Activated CD8-positive, alpha-beta memory T cell treated with anti-CD3 and anti-CD28 coated beads, Interleukin-2, amount 50 U/mL, for 1 hour (primary cell): Measurements from ENCODE around the gene FUBP3.

Source experiments
- DNase-seq: peaks from one replicate; pipeline ENCODE4 v3.0.0-alpha.2; 2020; ENCODE audit errors: extremely low read depth

FUBP3 gene

GRCh38 chr9:130634191-130634768, 54.9 kb downstream of the FUBP3 start:
- DNase-seq: no peak

GRCh38 chr9:130634801-130635200, 55.4 kb downstream of the FUBP3 start:
- DNase-seq: no peak

- no peak for DNase-seq
These were observed 55.9 kb downstream of the FUBP3 start for GRCh38 chr9:130635306-130635705.

GRCh38 chr9:130635721-130636647, 56.6 kb downstream of the FUBP3 start:
- no peak for DNase-seq

- DNase-seq: no peak
These were observed 57.3 kb downstream of the FUBP3 start for GRCh38 chr9:130636648-130637020.

GRCh38 chr9:130638284-130639123, 59.1 kb downstream of the FUBP3 start:
- DNase-seq: no peak

- DNase-seq: no peak
These were observed 59.9 kb downstream of the FUBP3 start for GRCh38 chr9:130639124-130639765.

- no peak for DNase-seq
These were observed 60.6 kb downstream of the FUBP3 start for GRCh38 chr9:130639866-130640555.

- no peak for DNase-seq
These were observed 61.3 kb downstream of the FUBP3 start for GRCh38 chr9:130640681-130641080.

GRCh38 chr9:130642926-130643325, 63.5 kb downstream of the FUBP3 start:
- DNase-seq: no peak

GRCh38 chr9:130651221-130651620, 71.8 kb downstream of the FUBP3 start:
- no peak for DNase-seq

GRCh38 chr9:130651752-130652151, 72.4 kb downstream of the FUBP3 start:
- DNase-seq: no peak

GRCh38 chr9:130654879-130655278, 75.5 kb downstream of the FUBP3 start:
- DNase-seq: no peak

- DNase-seq: no peak
These were observed 79.7 kb downstream of the FUBP3 start for GRCh38 chr9:130658893-130659698.

GRCh38 chr9:130659699-130660248, 80.4 kb downstream of the FUBP3 start:
- DNase-seq: no peak

GRCh38 chr9:130660326-130660682, 80.9 kb downstream of the FUBP3 start:
- DNase-seq: no peak

GRCh38 chr9:130660683-130661450, 81.5 kb downstream of the FUBP3 start:
- no peak for DNase-seq

GRCh38 chr9:130661451-130662098, 82.2 kb downstream of the FUBP3 start:
- no peak for DNase-seq
